IMR-90 (cell line): Measurements from ENCODE around the gene SNX32. TPM values are rescaled to one million over a fixed set of nuclear protein-coding genes. Genes with fewer than 3 reads are reported as not detected.

ENCODE experiments used
- ATAC-seq: fragments of 200-7000 bp; cut with Tn5 transposase; 2 replicates; pipeline ENCODE4 v1.9.1; 2020; ENCODE audit warnings: low read depth, mild to moderate bottlenecking, moderate library complexity
- BruUV-seq: library from RNA; stranded (reverse); fragments of 400-500 nt; replicated peaks from 2 replicates; lab custom pipeline; 2021; lab: Mats Ljungman, UMichigan
- CTCF ChIA-PET: fragments of 300-600 bp; formaldehyde crosslinking; extraction: SDS; loops from one replicate; lab custom pipeline; 2021; ENCODE audit warnings: antibody characterized with exemption; lab: Yijun Ruan, JAX
- POLR2A ChIA-PET: fragments of 300-600 bp; sonication (Branson Sonifier 250); formaldehyde crosslinking; loops from one replicate; lab custom pipeline; 2022; ENCODE audit warnings: antibody characterized with exemption; ENCODE audit not compliant: unreplicated experiment; lab: Charles Lee
- DNase-seq: peaks from one replicate; pipeline ENCODE4 v3.0.0; 2013
- H2AFZ ChIP-seq: replicated peaks from 2 replicates; pipeline ENCODE3; 2013; ENCODE audit warnings: low read length, mild to moderate bottlenecking; ENCODE audit not compliant: poor library complexity
- H2AK5ac ChIP-seq: 2 replicates; pipeline ENCODE4 v1.6.1; 2013; ENCODE audit warnings: low read depth, low read length, inconsistent platforms
- H2AK9ac ChIP-seq: replicated peaks from 2 replicates; pipeline ENCODE3; 2013; ENCODE audit warnings: mild to moderate bottlenecking, low read depth, low read length, moderate library complexity; ENCODE audit not compliant: poor library complexity
- H2BK120ac ChIP-seq: 2 replicates; pipeline ENCODE4 v1.6.1; 2013; ENCODE audit warnings: low read depth, low read length, inconsistent platforms
- H2BK15ac ChIP-seq: 3 replicates; pipeline ENCODE4 v1.6.1; 2013; ENCODE audit warnings: low read depth, low read length, inconsistent platforms
- H2BK20ac ChIP-seq: 2 replicates; pipeline ENCODE4 v1.6.1; 2013; ENCODE audit warnings: low read depth, mild to moderate bottlenecking, inconsistent platforms, low read length, moderate library complexity
- H2BK5ac ChIP-seq: 2 replicates; pipeline ENCODE4 v1.6.1; 2013; ENCODE audit warnings: mild to moderate bottlenecking, low read depth, low read length, inconsistent platforms; ENCODE audit not compliant: poor library complexity, severe bottlenecking
- H3K14ac ChIP-seq: replicated peaks from 2 replicates; pipeline ENCODE4 v1.6.1; 2013; ENCODE audit warnings: low read depth, low read length, inconsistent platforms
- H3K18ac ChIP-seq: 2 replicates; pipeline ENCODE4 v1.6.1; 2013; ENCODE audit warnings: low read depth, low read length, control low read depth
- H3K23ac ChIP-seq: 2 replicates; pipeline ENCODE4 v1.6.1; 2013; ENCODE audit warnings: low read depth, low read length, inconsistent platforms
- H3K27ac ChIP-seq: 2 replicates; pipeline ENCODE4 v1.5.1; 2013; ENCODE audit warnings: mild to moderate bottlenecking, control low read depth, low read length; ENCODE audit not compliant: insufficient read depth
- H3K27me3 ChIP-seq: 2 replicates; pipeline ENCODE4 v1.6.1; 2013; ENCODE audit warnings: low read length; ENCODE audit not compliant: control insufficient read depth, insufficient read depth
- H3K36me3 ChIP-seq: 2 replicates; pipeline ENCODE4 v1.6.1; 2013; ENCODE audit warnings: low read length, mixed read lengths; ENCODE audit not compliant: control insufficient read depth, insufficient read depth
- H3K4ac ChIP-seq: 2 replicates; pipeline ENCODE4 v1.6.1; 2013; ENCODE audit warnings: low read depth, low read length, inconsistent platforms
- H3K4me1 ChIP-seq: 2 replicates; pipeline ENCODE4 v1.6.1; 2013; ENCODE audit warnings: low read length, mixed read lengths; ENCODE audit not compliant: control insufficient read depth, insufficient read depth
- H3K4me2 ChIP-seq: 2 replicates; pipeline ENCODE4 v1.6.1; 2013; ENCODE audit warnings: low read depth, mild to moderate bottlenecking, control low read depth, low read length, moderate library complexity
- H3K4me3 ChIP-seq: 2 replicates; pipeline ENCODE4 v1.5.1; 2013; ENCODE audit warnings: low read depth, mild to moderate bottlenecking, control low read depth, low read length, moderate library complexity; ENCODE audit not compliant: insufficient read depth
- H3K56ac ChIP-seq: 2 replicates; pipeline ENCODE4 v1.6.1; 2013; ENCODE audit warnings: low read length, inconsistent platforms; ENCODE audit not compliant: insufficient read depth; ENCODE audit errors: extremely low read depth
- H3K79me1 ChIP-seq, 2 experiments: 2 replicates each; pipeline ENCODE4 v1.6.1; 2013; ENCODE audit warnings: low read length in 2 of 2, inconsistent platforms in 1 of 2, low read depth in 1 of 2
- H3K9ac ChIP-seq: 2 replicates; pipeline ENCODE4 v1.6.1; 2013; ENCODE audit warnings: low read depth, low read length, control low read depth
- H3K9me1 ChIP-seq: 2 replicates; pipeline ENCODE4 v1.6.1; 2013; ENCODE audit warnings: low read length, inconsistent platforms; ENCODE audit not compliant: insufficient read depth
- H3K9me3 ChIP-seq: 2 replicates; pipeline ENCODE4 v1.6.1; 2013; ENCODE audit warnings: low read length; ENCODE audit not compliant: control insufficient read depth, insufficient read depth
- H4K20me1 ChIP-seq: 2 replicates; pipeline ENCODE4 v1.6.1; 2013; ENCODE audit warnings: low read length, inconsistent platforms; ENCODE audit not compliant: insufficient read depth
- H4K5ac ChIP-seq: 2 replicates; pipeline ENCODE4 v1.6.1; 2013; ENCODE audit warnings: mild to moderate bottlenecking, low read depth, low read length, control low read depth
- H4K8ac ChIP-seq, 2 experiments: 2 replicates each; pipeline ENCODE4 v1.6.1; 2013; ENCODE audit warnings: low read depth in 2 of 2, low read length in 2 of 2, control low read depth in 1 of 2, inconsistent platforms in 1 of 2
- H4K91ac ChIP-seq: 2 replicates; pipeline ENCODE4 v1.6.1; 2013; ENCODE audit warnings: low read depth, low read length, inconsistent platforms; ENCODE audit not compliant: insufficient read depth
- BHLHE40 ChIP-seq: fragments of 150-350 bp; IDR thresholded peaks from 2 replicates; pipeline ENCODE4 v1.6.1; 2016; ENCODE audit warnings: mild to moderate bottlenecking, low read depth, low read length
- CEBPB ChIP-seq: IDR thresholded peaks from 2 replicates; pipeline ENCODE4 v1.6.1; 2012; ENCODE audit warnings: low read depth, low read length, improper control_type of control experiment
- CHD1 ChIP-seq: IDR thresholded peaks from 2 replicates; pipeline ENCODE4 v1.6.1; 2012; ENCODE audit warnings: low read depth, low read length, improper control_type of control experiment
- ELK1 ChIP-seq: fragments of 150-350 bp; IDR thresholded peaks from 2 replicates; pipeline ENCODE4 v1.6.1; 2016; ENCODE audit warnings: low read depth, mild to moderate bottlenecking, low read length, moderate library complexity, borderline replicate concordance
- FOS ChIP-seq: fragments of 150-350 bp; IDR thresholded peaks from 2 replicates; pipeline ENCODE4 v1.6.1; 2016; ENCODE audit warnings: low read depth, low read length
- MAFK ChIP-seq: IDR thresholded peaks from 2 replicates; pipeline ENCODE4 v1.6.1; 2012; ENCODE audit warnings: low read depth, low read length, improper control_type of control experiment
- MXI1 ChIP-seq: IDR thresholded peaks from 2 replicates; pipeline ENCODE4 v1.6.1; 2012; ENCODE audit warnings: low read depth, mild to moderate bottlenecking, low read length, moderate library complexity, borderline replicate concordance
- NFE2L2 ChIP-seq: fragments of 150-350 bp; IDR thresholded peaks from 2 replicates; pipeline ENCODE4 v1.6.1; 2016; ENCODE audit warnings: low read depth, mild to moderate bottlenecking, low read length
- POLR2A ChIP-seq: IDR thresholded peaks from 2 replicates; pipeline ENCODE4 v1.6.1; 2012; ENCODE audit warnings: mild to moderate bottlenecking, low read depth, low read length
- RAD21 ChIP-seq: IDR thresholded peaks from 2 replicates; pipeline ENCODE4 v1.6.1; 2012; ENCODE audit warnings: low read length, improper control_type of control experiment
- RCOR1 ChIP-seq: IDR thresholded peaks from 2 replicates; pipeline ENCODE4 v1.6.1; 2012; ENCODE audit warnings: mild to moderate bottlenecking, low read length, improper control_type of control experiment; ENCODE audit not compliant: insufficient replicate concordance
- RFX5 ChIP-seq: IDR thresholded peaks from 2 replicates; pipeline ENCODE4 v1.8.0; 2012; ENCODE audit warnings: low read depth, mild to moderate bottlenecking, low read length, moderate library complexity
- SMC3 ChIP-seq: fragments of 150-350 bp; IDR thresholded peaks from 2 replicates; pipeline ENCODE4 v1.6.1; 2016; ENCODE audit warnings: low read depth, mild to moderate bottlenecking, antibody characterized with exemption, low read length, moderate library complexity
- WGBS, 2 experiments: methylation state at CpG; one replicate each; pipeline versions ENCODE4 v1.1.5 to v1.1.7; 2013; ENCODE audit warnings: missing lambda C conversion rate in 2 of 2; ENCODE audit not compliant: insufficient read length in 1 of 2; ENCODE audit errors: extremely low coverage in 2 of 2; 5-methylcytosine and 5-hydroxymethylcytosine counted together
- dilution Hi-C: fragments of 300-500 bp; cut with HindIII; formaldehyde crosslinking; loops from one replicate; pipeline ENCODE4 v1.14.3; 2018; ENCODE audit warnings: low sequenced_read_pairs; ENCODE audit not compliant: unreplicated experiment
- in situ Hi-C: fragments of 300-500 bp; cut with MboI; formaldehyde crosslinking; loops from 3 replicates; pipeline ENCODE4 v1.14.3; 2019; ENCODE audit warnings: low sequenced_read_pairs, inconsistent platforms, mixed read lengths
- intact Hi-C: fragments of 100-400 bp; cut with micrococcal nuclease; formaldehyde crosslinking; loops from 2 replicates; pipeline ENCODE4 v1.10.0; 2022
- polyA plus RNA-seq, 3 experiments: library from polyadenylated mRNA; depleted of rRNA; stranded (reverse); fragments of >200 nt; gene quantifications; 2 replicates each; pipeline ENCODE4 v1.2.3, GENCODE V29; 2012; ENCODE audit warnings: low replicate concordance in 1 of 3
- total RNA-seq: library from RNA; depleted of rRNA; stranded (reverse); fragments of >200 nt; gene quantifications from 2 replicates; pipeline ENCODE4 v1.2.3, GENCODE V29; 2012
- TF ChIP-seq, protein P1 (sequence below): fragments of 150-350 bp; IDR thresholded peaks from 2 replicates; pipeline ENCODE4 v1.6.1; 2017; ENCODE audit warnings: mild to moderate bottlenecking, antibody characterized with exemption, low read length, low read depth
- TF ChIP-seq, protein P2 (sequence below): conservative IDR thresholded peaks from 2 replicates; pipeline ENCODE4 v1.5.1; 2012; ENCODE audit warnings: mild to moderate bottlenecking, low read depth, low read length, improper control_type of control experiment

Gene SNX32
- total and polyA plus RNA-seq, 2 of the 4 experiments (the other 2 are of a cell fraction): 0.36 to 0.79 TPM

- no peak overlapping the region for H3K27ac ChIP-seq
- H4K91ac ChIP-seq: no peak overlapping the region
- H4K8ac ChIP-seq: no peak overlapping the region
- peaks cover 9 to 44% of the 10 kb centered on the region in 2 experiments for H3K79me1 ChIP-seq
- H3K9me1 ChIP-seq: peaks cover 8% of the 10 kb centered on the region
- H4K20me1 ChIP-seq: peaks cover 13% of the 10 kb centered on the region; the same call in 1 of the 2 replicates
- H2BK15ac ChIP-seq: no peak overlapping the region
- no peak overlapping the region for H4K5ac ChIP-seq
- H2AK9ac ChIP-seq: no peak overlapping the region
- ChIA-PET POLR2A (no interaction called here), CTCF (no interaction called here)
- in situ Hi-C loops (loop anchor here (5.0 kb wide), 1 partner anchor 105 kb away; no protein-coding TSS in a partner anchor), dilution Hi-C loops (no loop called here), intact Hi-C loops (no loop called here)
- no peaks in the 10 kb centered on the region for H3K9me3 ChIP-seq
- WGBS, 2 experiments: 98% methylated on average over 8 of the region's 30 CpGs; no CpG with 5 or more reads in 1 of the 2 experiments
- no peak overlapping the region for H3K23ac ChIP-seq
- H3K27me3 ChIP-seq: no peaks in the 10 kb centered on the region
- H3K9ac ChIP-seq: no peak overlapping the region
- no peak overlapping the region for H3K4me3 ChIP-seq
- H2BK5ac ChIP-seq: no peak overlapping the region
- DNase-seq: no peak
- H3K14ac ChIP-seq: no peak overlapping the region
- no peak overlapping the region for H3K4ac ChIP-seq
- no peak overlapping the region for H2AFZ ChIP-seq
- H3K56ac ChIP-seq: no peak overlapping the region
- H2BK20ac ChIP-seq: no peak overlapping the region
- H3K4me2 ChIP-seq: no peak overlapping the region
- no peak overlapping the region for H3K18ac ChIP-seq
- no peak for ATAC-seq
- no TSS peak for BruUV-seq
- no peak overlapping the region for H2AK5ac ChIP-seq
- peaks cover under 1% of the 10 kb centered on the region for H3K4me1 ChIP-seq
- H3K36me3 ChIP-seq: peaks cover 40% of the 10 kb centered on the region
- H2BK120ac ChIP-seq: no peak overlapping the region
- TF ChIP-seq RCOR1 (no peak), NFE2L2 (no peak), RFX5 (no peak), MXI1 (no peak), CEBPB (no peak), FOS (no peak), POLR2A (no peak), RAD21 (no peak), CHD1 (no peak), ELK1 (no peak), MAFK (no peak), BHLHE40 (no peak), SMC3 (no peak)
- TF ChIP-seq, protein P1, sequence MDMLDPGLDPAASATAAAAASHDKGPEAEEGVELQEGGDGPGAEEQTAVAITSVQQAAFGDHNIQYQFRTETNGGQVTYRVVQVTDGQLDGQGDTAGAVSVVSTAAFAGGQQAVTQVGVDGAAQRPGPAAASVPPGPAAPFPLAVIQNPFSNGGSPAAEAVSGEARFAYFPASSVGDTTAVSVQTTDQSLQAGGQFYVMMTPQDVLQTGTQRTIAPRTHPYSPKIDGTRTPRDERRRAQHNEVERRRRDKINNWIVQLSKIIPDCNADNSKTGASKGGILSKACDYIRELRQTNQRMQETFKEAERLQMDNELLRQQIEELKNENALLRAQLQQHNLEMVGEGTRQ: no peak
- TF ChIP-seq, protein P2, sequence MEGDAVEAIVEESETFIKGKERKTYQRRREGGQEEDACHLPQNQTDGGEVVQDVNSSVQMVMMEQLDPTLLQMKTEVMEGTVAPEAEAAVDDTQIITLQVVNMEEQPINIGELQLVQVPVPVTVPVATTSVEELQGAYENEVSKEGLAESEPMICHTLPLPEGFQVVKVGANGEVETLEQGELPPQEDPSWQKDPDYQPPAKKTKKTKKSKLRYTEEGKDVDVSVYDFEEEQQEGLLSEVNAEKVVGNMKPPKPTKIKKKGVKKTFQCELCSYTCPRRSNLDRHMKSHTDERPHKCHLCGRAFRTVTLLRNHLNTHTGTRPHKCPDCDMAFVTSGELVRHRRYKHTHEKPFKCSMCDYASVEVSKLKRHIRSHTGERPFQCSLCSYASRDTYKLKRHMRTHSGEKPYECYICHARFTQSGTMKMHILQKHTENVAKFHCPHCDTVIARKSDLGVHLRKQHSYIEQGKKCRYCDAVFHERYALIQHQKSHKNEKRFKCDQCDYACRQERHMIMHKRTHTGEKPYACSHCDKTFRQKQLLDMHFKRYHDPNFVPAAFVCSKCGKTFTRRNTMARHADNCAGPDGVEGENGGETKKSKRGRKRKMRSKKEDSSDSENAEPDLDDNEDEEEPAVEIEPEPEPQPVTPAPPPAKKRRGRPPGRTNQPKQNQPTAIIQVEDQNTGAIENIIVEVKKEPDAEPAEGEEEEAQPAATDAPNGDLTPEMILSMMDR: no peak
These were observed 48.6 kb downstream of the SNX32 start for GRCh38 chr11:65882120-65883057.
